ENCODE results near the gene IL1RL2.

Gene IL1RL2

DNA sequence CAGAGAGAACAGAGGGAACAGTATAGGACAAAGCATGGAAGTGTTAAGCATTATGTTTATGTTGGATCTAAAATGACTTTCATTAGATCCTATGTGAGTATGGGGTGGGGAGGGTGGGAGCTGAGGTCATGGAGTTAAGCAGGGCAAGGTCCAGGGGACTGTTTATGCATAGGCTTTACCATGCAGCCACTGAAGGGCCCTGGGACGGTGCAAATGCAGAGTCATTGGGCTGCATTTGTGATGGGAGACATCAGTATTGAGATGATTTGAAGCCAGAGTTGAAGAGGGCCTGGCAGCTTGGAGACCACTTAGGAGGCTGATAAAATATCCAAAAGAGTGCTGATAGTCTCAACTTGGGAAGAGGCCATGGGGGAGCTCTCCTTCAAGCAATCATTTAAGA is 22.7 kb downstream of the IL1RL2 start:
- TF ChIP-seq BACH2 (CRISPR knock-in tag; IDR thresholded peaks at IDR 0.05; ENCODE audit: borderline replicate concordance) = no peak
- ATAC-seq = no peak

DNA sequence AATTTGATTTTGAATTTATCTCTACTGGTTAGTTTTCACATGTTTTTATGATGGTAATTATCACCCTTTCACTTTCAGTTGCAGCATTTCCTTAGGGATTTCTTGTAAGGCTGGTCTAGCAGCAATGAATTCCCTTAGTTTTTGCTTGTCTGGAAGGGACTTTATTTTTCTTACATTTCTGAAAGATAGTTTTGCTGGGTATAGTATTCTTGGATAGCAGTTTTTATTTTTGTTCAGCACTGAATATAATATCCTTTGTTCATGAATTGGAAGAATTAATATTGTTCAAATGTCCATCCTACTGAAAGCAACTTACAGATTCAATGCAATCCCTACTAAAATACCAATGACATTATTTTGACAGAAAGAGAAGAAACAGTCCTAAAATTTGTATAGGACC is 30.2 kb downstream of the IL1RL2 start:
- no peak for ATAC-seq
- TF ChIP-seq ZFP3 (CRISPR knock-in tag; IDR thresholded peaks at IDR 0.05) = no peak
- no peak for TF ChIP-seq TCF4 (CRISPR knock-in tag; IDR thresholded peaks at IDR 0.05; ENCODE audit: borderline replicate concordance)
- no peak for TF ChIP-seq BACH2 (CRISPR knock-in tag; IDR thresholded peaks at IDR 0.05; ENCODE audit: borderline replicate concordance)
- no peak for TF ChIP-seq OSR1 (CRISPR knock-in tag; IDR thresholded peaks at IDR 0.05)
- no peak for TF ChIP-seq ZNF565 (CRISPR knock-in tag; conservative IDR thresholded peaks at IDR 0.05; ENCODE audit: low read depth)
- TF ChIP-seq, protein P1, sequence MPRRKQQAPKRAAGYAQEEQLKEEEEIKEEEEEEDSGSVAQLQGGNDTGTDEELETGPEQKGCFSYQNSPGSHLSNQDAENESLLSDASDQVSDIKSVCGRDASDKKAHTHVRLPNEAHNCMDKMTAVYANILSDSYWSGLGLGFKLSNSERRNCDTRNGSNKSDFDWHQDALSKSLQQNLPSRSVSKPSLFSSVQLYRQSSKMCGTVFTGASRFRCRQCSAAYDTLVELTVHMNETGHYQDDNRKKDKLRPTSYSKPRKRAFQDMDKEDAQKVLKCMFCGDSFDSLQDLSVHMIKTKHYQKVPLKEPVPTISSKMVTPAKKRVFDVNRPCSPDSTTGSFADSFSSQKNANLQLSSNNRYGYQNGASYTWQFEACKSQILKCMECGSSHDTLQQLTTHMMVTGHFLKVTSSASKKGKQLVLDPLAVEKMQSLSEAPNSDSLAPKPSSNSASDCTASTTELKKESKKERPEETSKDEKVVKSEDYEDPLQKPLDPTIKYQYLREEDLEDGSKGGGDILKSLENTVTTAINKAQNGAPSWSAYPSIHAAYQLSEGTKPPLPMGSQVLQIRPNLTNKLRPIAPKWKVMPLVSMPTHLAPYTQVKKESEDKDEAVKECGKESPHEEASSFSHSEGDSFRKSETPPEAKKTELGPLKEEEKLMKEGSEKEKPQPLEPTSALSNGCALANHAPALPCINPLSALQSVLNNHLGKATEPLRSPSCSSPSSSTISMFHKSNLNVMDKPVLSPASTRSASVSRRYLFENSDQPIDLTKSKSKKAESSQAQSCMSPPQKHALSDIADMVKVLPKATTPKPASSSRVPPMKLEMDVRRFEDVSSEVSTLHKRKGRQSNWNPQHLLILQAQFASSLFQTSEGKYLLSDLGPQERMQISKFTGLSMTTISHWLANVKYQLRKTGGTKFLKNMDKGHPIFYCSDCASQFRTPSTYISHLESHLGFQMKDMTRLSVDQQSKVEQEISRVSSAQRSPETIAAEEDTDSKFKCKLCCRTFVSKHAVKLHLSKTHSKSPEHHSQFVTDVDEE (CRISPR knock-in tag; IDR thresholded peaks at IDR 0.05) = no peak
- no peak for TF ChIP-seq TOX (CRISPR knock-in tag; IDR thresholded peaks at IDR 0.05; ENCODE audit: borderline replicate concordance)
- no peak for TF ChIP-seq ZC3H10 (CRISPR knock-in tag; IDR thresholded peaks at IDR 0.05)
- TF ChIP-seq, protein P2, sequence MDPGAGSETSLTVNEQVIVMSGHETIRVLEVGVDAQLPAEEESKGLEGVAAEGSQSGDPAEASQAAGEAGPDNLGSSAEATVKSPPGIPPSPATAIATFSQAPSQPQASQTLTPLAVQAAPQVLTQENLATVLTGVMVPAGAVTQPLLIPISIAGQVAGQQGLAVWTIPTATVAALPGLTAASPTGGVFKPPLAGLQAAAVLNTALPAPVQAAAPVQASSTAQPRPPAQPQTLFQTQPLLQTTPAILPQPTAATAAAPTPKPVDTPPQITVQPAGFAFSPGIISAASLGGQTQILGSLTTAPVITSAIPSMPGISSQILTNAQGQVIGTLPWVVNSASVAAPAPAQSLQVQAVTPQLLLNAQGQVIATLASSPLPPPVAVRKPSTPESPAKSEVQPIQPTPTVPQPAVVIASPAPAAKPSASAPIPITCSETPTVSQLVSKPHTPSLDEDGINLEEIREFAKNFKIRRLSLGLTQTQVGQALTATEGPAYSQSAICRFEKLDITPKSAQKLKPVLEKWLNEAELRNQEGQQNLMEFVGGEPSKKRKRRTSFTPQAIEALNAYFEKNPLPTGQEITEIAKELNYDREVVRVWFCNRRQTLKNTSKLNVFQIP (CRISPR knock-in tag; IDR thresholded peaks at IDR 0.05; ENCODE audit: borderline replicate concordance, low read depth) = no peak
- TF ChIP-seq, protein P3, sequence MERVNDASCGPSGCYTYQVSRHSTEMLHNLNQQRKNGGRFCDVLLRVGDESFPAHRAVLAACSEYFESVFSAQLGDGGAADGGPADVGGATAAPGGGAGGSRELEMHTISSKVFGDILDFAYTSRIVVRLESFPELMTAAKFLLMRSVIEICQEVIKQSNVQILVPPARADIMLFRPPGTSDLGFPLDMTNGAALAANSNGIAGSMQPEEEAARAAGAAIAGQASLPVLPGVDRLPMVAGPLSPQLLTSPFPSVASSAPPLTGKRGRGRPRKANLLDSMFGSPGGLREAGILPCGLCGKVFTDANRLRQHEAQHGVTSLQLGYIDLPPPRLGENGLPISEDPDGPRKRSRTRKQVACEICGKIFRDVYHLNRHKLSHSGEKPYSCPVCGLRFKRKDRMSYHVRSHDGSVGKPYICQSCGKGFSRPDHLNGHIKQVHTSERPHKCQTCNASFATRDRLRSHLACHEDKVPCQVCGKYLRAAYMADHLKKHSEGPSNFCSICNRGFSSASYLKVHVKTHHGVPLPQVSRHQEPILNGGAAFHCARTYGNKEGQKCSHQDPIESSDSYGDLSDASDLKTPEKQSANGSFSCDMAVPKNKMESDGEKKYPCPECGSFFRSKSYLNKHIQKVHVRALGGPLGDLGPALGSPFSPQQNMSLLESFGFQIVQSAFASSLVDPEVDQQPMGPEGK (CRISPR knock-in tag; IDR thresholded peaks at IDR 0.05; ENCODE audit: borderline replicate concordance) = no peak
- TF ChIP-seq SNAI2 (CRISPR knock-in tag; IDR thresholded peaks at IDR 0.05) = no peak
- TF ChIP-seq ESRRG (CRISPR knock-in tag; IDR thresholded peaks at IDR 0.05) = no peak

DNA sequence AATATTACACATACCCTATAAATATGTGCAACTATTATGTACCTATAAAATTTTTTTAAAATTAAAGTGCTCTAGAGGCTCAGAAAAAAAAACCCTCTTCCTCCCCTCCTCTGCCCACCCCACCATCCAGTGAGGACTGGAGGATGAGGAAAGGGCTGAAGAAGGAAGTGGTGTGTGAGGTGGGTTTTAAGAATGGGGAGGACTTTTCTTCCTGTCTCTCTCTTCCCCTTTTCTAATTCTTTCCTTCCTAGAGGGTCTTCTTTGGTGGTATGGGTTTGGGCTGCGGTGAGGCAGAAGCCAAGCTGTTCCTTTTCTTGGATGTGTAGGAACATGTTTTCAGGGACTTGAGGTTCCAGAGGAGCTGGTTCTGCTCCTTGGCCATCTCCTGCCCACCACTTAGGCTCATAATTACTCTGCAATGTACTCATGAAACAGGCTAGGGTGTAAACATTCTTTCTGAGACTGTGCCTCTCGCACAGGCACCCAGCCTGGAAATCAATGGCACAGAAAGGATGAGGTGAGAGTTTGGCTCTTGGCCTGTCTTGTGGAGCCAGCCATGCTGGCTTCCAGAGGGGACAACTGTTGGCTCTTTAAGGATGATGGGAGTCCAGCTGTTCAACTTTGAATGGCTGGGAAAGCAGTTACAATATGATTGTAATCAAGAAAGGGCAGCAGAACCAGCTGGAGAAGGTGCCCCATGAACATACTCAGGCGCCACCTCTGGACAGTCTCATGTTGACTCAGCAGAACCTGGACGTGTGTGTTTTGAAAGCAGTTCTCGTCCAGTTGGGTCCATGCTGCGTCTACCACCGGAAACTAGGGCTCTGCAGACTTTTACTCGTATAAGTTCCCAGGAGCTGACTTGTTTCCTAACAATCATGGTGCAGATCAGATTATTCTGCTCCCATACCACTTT is 38.3 kb downstream of the IL1RL2 start:
- TF ChIP-seq BACH2 (CRISPR knock-in tag; IDR thresholded peaks at IDR 0.05; ENCODE audit: borderline replicate concordance) (no peak), ARNTL (CRISPR knock-in tag; IDR thresholded peaks at IDR 0.05; ENCODE audit: borderline replicate concordance, low read depth) (no peak)

DNA sequence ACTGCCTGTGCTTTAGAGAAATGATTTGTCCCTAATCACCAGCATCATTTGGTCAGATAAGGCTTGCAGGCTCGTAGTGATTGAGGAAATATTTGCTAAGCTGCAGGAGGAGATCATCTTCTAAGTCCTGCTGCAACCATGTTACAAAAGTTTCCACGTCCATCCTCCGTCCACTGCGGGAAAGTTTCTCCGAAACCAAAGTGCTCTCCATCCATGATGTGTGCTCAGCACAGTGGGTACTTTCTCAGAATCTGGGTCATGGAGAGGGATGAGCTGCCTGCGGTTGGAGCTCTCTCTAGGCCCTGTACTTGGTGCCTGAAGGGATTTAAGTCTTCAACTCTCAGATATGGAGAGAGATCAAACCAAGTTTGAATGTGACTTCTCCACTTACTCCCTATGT is 39.3 kb downstream of the IL1RL2 start:
- TF ChIP-seq OSR1 (CRISPR knock-in tag; IDR thresholded peaks at IDR 0.05) = no peak
- no peak for TF ChIP-seq SNAI2 (CRISPR knock-in tag; IDR thresholded peaks at IDR 0.05)
- no peak for TF ChIP-seq GLIS3 (CRISPR knock-in tag; IDR thresholded peaks at IDR 0.05)
- TF ChIP-seq, protein P4, sequence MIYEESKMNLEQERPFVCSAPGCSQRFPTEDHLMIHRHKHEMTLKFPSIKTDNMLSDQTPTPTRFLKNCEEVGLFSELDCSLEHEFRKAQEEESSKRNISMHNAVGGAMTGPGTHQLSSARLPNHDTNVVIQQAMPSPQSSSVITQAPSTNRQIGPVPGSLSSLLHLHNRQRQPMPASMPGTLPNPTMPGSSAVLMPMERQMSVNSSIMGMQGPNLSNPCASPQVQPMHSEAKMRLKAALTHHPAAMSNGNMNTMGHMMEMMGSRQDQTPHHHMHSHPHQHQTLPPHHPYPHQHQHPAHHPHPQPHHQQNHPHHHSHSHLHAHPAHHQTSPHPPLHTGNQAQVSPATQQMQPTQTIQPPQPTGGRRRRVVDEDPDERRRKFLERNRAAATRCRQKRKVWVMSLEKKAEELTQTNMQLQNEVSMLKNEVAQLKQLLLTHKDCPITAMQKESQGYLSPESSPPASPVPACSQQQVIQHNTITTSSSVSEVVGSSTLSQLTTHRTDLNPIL (CRISPR knock-in tag; IDR thresholded peaks at IDR 0.05; ENCODE audit: low read depth) = no peak
- TF ChIP-seq RARB (CRISPR knock-in tag; IDR thresholded peaks at IDR 0.05) = no peak
- no peak for TF ChIP-seq ZFP3 (CRISPR knock-in tag; IDR thresholded peaks at IDR 0.05)
- no peak for TF ChIP-seq ESRRG (CRISPR knock-in tag; IDR thresholded peaks at IDR 0.05)
- no peak for TF ChIP-seq ZNF8 (CRISPR knock-in tag; IDR thresholded peaks at IDR 0.05)
- no peak for TF ChIP-seq TOX (CRISPR knock-in tag; IDR thresholded peaks at IDR 0.05; ENCODE audit: borderline replicate concordance)
- no peak for TF ChIP-seq ZNF70 (CRISPR knock-in tag; IDR thresholded peaks at IDR 0.05)
- TF ChIP-seq, protein P2 (CRISPR knock-in tag; IDR thresholded peaks at IDR 0.05; ENCODE audit: borderline replicate concordance, low read depth) = no peak
- TF ChIP-seq ZNF565 (CRISPR knock-in tag; conservative IDR thresholded peaks at IDR 0.05; ENCODE audit: low read depth) = no peak
- TF ChIP-seq, protein P1 (CRISPR knock-in tag; IDR thresholded peaks at IDR 0.05) = no peak
- TF ChIP-seq CSDC2 (CRISPR knock-in tag; IDR thresholded peaks at IDR 0.05) = no peak
- no peak for TF ChIP-seq TCF4 (CRISPR knock-in tag; IDR thresholded peaks at IDR 0.05; ENCODE audit: borderline replicate concordance)
- TF ChIP-seq BACH2 (CRISPR knock-in tag; IDR thresholded peaks at IDR 0.05; ENCODE audit: borderline replicate concordance) = no peak
- no peak for ATAC-seq

More for the DNA sequence above, 38.3 kb downstream of the IL1RL2 start:
- ATAC-seq = no peak

All from SK-N-SH treated with all-trans-retinoic acid at 6 μM for 48 hours (cell line).